ENCODE data around the gene SRMS.
"Not testable (repeated sequence)": the region's sequence is repeated elsewhere in the genome, so short reads cannot be mapped to it uniquely, and the experiment has no call there.

Gene SRMS

DNA sequence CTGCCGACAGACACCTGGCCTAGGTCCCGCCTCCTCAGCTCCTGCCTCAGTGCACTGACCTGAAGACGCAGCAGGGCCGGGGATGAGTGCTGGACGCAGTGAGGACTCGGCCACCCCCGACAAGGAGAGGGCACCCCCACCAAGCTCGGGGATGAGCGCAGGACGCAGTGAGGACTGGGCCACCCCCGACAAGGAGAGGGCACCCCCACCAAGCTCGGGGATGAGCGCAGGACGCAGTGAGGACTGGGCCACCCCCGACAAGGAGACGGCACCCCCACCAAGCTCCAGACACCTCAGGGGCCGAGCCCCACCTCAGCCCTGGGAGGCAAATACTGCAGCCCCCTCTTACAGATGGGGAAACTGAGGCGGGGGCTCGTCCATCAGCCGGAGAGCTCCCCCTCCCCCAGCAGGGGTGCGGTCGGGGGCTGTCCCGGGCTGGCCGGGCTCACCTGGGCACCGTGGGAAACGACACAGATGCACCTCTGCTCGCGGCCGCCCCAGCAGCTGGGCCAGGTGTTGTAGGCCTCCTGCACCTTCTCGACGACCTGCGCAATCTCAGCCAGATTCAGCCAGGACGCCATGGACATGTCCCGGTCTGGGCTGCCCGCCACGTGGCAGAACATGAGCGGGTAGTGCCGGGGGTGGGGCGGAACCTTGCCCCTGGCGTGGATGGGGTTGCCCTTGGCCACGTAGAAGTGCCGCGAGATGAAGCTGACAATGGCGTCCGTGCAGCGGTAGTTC, 19.0 kb upstream of the SRMS start:
- in situ Hi-C loops (cut with MboI; ENCODE audit: low sequenced_read_pairs) = no loop called here

DNA sequence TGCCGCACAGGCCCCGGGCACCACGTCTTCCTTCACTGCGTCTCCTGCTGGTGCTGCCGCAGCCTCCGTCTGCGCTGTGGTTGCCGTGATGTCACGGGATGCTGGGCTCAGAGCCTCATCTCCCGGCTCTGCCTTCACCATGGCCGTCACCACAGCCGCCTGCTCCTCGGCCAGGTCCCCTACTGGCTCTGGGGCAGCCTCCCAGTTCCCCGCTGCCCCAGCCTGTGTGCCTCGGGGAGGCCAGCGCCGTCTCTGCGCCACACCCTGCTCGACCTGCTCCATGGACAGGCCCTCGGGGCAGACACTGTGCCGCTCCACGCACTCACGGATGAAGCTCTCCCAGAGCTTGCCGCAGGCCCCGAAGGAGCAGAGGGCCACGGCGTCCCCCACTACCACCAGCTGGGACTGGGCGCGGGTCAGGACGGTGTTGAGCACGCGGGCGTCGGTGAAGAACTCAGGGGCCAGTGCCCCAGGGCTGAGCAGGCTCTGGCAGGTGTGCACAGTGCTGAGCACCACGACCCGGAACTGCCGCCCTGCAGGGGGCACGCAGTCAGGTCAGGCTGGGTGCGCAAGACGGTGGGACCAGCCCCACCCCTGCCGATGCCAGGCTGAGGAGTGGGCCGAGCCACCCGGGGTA, 18.3 kb upstream of the SRMS start:
- in situ Hi-C loops (cut with MboI; ENCODE audit: low sequenced_read_pairs) = no loop called here

DNA sequence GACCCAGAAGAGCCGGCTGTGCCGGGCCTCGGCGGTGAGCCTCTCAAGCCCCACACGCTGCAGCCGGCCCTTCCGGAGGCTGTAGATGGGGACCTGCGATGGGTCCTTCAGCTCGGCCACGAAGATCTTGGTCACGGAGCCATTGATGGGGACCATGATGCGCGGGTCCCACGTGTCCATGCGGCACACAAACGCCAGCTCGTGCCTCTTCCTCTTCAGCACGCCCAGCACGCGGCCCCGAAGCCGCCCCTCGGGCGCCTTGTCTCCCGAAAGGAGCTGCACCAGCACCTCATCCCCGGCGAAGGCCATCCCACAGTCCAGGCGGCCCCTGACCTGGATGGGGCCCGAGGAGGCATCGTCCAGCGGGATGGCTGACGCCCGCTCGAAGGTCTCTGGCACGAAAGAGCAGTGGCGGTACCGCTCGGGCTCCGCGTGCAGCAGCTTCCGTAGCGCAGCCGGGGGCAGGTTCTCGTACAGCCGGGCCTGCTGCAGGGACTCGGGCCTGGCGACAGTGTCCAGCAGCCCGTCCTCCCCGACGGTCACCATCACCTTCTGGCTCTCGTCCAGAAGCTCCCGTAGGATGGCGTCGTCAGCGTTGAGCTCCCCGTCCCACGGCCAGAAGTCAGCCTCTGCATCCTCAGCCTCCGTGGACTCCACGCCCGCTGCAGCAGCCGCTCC, 17.6 kb upstream of the SRMS start:
- in situ Hi-C loops (cut with MboI; ENCODE audit: low sequenced_read_pairs) = no loop called here

DNA sequence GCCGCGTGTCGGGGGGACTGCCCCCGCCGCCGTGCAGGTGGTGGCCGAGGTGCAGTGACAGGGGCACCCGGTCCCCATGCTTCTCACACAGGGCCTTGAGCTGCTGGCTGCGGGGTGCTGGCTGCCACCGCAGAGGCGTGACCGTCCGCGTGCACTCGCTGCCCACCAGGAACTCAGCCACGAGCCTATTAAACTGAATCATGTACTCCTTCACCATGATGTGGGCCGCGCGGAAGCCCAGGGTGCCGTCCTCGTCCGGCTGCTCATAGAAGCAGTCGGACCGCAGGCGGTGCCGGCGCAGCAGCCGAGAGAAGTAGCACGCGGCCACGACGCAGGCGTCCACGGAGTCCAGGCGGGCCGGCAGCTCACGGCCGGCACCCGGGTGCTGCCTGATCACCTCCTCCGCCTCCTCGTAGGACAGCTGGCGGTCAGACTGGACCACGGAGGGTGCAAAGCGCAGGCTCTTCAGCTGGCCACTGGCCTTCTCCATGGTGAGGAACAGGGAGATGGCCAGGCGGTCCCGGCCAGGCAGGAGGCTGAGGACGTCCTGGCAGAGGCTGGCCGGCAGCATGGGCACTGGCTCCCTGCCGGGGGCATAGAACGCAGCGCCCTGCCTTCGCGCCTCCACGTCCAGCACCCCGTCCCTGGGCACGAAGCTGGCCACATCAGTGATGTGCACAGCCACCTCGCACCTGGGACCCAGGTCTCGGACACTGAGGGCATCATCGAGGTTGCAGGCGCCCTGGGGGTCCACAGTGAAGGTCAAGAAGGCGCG, 16.7 kb upstream of the SRMS start:
- in situ Hi-C loops (cut with MboI; ENCODE audit: low sequenced_read_pairs) = no loop called here

DNA sequence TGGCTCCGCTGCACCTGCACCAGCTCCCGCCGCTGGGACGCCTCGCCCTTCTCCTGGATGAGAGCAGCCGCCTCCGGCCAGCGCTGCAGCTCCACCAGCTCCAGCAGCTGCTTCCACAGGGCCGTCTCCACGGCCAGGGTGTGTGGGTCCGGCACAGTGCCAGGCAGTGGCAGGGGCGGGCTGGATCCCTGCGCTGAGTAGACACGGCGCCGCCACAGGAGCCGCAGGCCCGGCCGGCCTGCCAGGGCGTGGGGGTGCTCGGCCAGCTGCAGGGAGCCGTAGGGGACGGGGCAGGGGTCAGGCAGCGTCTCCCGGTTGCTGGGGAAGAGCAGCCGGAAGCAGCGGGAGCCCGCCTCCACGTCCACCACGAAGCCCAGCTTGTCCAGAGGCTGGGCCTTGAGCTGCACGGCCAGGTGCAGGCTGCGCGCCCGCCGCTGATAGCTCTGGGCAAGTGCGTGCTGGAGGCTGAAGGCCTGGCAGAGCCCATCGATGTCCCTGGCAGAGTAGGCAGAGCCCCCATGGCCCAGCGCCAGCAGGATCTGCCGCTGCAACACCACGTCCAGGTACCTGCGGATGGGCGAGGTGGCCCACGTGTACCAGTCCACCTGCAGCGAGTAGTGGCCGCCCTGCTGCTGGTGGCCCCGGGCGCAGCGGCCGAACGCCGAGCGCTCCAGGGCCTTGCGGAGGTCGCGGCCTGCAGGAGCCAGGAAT, 15.8 kb upstream of the SRMS start:
- in situ Hi-C loops (cut with MboI; ENCODE audit: low sequenced_read_pairs) = no loop called here

DNA sequence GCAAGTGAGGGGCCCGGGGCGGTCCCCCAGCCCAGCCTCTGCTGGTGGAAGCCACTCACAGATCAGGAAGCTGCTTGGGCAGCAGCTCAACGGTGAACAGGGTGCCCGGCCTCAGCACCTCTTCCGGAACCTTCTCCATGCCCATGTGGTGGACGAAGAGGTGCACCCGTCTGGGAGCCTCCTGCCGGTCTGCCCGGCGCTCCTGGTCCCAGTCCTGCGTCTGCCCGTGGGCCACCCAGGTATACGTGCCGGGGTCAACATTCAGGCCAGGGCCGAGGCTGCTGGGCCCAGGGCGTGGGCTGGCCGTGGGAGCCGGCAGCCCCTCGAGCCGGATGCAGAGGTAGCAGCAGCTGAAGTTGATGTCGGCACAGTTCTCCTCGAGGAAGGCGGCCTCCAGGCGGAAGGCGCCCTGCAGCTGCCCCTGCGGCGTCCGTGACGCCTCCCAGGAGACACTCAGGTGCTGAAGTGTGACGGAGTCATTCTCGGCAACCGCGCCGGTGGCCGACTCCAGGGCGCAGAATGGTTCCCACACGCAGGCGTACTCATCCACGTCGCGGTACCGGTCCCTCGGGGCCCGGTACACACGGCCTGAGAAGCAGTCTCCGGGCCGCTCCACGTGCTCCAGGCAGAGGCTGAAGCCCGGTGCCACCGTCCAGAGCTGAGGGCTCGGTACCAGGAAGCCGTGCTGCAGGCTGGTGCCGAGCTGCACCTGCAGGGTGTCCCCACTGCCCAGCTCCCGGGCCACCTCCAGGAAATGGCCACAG, 15.1 kb upstream of the SRMS start:
- in situ Hi-C loops (cut with MboI; ENCODE audit: low sequenced_read_pairs) = no loop called here

DNA sequence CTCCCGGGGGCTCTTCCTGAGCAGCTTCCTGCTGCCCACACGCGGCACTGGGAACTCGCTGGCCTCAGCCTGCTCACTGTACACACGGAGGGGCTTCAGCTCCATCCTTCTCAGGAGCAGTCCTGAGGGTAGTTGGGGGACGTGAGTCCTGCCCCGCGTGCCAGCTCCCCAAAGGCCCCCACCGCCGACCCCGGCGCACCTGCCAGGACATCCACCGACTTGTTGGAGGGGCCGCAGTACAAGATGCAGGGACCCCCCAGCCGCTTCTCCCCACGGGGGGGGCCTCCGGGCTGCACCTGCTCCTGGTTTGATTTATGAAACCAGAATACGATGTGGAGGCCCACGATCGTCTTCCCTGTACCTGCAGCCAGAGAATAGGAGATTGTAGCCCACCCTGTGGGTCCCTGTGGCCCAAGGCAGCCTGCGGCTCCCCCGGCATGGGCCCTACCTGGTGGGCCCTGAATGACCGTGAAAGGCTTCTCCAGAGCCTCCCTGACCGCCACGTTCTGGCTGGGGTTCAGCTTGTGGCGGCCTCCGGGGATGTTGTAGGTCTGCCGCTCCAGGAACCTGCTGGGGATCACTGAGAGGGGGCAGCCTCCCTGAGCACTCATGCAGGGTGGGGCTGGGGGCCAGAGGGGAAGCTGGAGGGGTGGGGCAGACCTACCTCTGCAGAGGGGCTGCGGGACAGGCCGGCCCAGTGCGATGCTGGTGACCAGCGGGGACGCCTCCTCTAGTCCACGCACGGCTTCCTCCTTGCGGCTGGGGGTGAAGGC, 14.3 kb upstream of the SRMS start:
- in situ Hi-C loops (cut with MboI; ENCODE audit: low sequenced_read_pairs) = no loop called here

DNA sequence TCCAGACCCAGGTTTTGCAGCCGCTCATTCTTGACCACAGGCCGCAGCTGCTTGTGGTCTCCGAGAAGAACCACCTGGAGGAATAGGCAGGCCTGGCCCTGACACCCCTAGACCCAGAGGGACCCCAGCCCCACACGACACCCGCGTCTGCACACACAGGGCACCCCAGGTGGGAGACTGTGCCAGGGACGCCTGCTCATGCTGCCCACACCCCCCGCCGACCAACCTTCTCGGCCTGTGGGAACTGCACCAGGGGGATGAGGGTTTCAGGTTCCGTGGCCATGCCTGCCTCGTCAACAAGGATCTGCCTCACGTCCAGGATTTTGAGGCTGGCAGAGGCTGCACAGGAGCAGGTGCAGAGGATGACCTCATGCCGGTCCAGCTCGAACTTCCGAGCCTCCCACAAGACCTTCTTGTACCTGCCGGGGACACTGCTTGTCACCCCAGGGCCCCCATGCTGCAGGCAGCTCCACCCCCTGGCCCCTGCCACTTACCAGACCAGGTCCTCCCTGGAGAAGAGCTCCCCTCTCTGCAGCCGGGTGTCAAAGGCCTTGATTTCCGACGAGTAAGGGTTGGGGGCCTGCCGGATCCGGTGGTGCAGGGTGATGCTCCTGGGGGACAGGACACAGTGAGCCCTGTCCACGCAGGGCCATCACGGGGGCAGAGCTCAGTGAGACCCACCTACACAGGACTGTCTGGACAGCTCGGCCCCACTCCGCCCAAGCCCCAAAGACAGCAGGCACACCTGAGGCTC, 13.5 kb upstream of the SRMS start:
- in situ Hi-C loops (cut with MboI; ENCODE audit: low sequenced_read_pairs) = no loop called here

DNA sequence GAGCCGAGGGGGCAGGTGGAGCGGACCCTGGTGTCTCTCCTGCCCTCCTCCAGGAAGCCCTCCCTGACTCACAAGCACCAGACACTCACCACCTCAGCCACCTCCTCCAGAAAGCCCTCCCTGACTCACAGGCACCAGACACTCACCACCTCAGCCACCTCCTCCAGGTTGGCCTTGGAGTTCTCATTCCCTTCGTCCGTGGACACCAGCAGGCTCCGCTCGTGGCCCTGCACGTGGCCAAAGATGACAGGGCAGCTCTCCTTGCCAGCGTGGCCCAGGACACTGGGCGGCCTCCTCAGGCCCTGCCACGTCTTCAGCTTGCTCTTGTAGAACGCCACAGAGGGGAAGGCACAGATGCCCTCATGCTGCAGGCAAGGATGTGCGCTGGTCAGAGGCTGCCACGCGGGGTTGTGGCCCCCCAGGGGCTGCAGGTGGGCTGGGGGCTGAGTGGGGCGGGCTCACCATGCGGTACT, 12.8 kb upstream of the SRMS start:
- in situ Hi-C loops (cut with MboI; ENCODE audit: low sequenced_read_pairs) = no loop called here

DNA sequence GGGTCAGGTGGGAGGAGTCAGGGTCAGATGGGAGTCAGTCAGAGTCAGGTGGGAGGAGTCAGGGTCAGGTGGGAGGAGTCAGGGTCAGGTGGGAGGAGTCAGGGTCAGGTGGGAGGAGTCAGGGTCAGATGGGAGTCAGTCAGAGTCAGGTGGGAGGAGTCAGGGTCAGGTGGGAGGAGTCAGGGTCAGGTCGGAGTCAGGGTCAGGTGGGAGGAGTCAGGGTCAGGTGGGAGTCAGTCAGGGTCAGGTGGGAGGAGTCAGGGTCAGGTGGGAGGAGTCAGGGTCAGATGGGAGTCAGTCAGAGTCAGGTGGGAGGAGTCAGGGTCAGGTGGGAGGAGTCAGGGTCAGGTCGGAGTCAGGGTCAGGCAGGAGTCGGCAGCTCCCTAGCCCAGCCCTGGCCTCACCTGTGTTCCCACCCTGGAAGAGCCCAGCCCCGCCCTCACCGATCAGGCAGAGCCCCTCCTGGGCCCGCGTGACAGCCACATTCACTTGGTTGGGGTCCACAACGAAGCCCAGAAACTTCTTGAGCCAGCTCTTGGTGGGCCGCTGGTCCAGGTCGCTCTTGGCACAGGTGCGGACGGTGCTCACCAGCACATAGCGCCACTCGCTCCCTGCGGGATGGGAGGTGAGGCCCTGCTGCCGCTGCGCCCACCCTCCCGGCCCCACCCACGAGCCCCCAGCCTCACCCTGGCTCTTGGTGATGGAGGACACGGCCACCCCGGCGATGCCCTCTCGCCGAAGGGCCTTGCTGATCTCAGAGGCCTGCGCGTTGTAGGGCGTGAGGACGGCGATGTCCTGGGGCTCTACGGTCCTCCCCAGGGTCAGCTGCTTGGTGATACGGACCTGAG, 12.2 kb upstream of the SRMS start:
- in situ Hi-C loops (cut with MboI; ENCODE audit: low sequenced_read_pairs) = not testable (repeated sequence)

DNA sequence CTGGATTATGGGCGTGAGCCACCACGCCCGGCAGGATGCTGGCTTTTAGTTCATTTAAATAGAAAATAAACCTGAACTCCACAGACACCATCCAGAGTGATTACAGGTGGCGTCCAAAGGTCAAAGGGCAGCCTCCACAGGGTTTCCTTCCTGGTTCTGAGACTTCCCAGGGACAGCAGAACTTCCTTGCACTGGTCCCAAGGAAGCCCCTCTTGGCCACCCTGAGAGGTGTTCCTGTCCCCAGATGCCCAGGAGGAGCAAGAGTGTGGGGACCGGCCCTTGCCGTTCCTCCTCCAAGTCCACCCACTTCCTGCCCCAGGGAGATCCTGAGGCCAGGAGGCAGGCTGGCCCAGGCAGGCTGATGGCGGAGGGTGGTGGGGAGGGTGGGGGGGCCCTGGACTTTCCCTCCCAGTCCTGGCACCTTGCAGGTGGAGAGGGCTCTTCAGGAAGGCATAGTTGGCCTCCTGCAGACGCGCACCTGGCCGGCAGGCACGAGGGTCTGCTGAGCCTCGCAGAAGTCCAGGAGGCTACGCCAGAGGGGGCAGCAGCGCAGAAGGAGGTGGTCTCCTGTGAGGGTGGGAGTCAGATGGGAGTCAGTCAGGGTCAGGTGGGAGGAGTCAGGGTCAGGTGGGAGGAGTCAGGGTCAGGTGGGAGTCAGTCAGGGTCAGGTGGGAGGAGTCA, 11.4 kb upstream of the SRMS start:
- in situ Hi-C loops (cut with MboI; ENCODE audit: low sequenced_read_pairs) = no loop called here

DNA sequence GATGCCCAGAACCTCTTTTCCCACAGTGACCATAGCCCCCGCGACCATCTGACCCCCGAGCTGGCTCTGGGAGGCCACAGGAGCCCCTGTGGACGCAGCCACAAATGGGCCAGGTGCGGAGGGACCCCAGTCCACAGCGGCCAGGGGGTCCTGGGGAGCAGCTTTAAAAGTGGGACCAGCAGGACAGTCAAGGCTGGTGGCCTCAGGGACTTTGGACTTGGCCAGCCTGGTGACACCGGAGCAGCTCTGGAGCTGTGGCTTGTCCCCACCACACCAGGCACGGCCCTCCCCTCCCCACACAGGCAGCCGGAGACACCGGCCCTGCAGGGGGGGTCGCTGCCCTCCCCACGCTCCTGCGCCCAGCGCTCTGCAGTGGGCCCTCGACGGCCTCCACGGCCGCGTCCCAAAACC, 9.9 kb upstream of the SRMS start:
- in situ Hi-C loops (cut with MboI; ENCODE audit: low sequenced_read_pairs) = no loop called here

DNA sequence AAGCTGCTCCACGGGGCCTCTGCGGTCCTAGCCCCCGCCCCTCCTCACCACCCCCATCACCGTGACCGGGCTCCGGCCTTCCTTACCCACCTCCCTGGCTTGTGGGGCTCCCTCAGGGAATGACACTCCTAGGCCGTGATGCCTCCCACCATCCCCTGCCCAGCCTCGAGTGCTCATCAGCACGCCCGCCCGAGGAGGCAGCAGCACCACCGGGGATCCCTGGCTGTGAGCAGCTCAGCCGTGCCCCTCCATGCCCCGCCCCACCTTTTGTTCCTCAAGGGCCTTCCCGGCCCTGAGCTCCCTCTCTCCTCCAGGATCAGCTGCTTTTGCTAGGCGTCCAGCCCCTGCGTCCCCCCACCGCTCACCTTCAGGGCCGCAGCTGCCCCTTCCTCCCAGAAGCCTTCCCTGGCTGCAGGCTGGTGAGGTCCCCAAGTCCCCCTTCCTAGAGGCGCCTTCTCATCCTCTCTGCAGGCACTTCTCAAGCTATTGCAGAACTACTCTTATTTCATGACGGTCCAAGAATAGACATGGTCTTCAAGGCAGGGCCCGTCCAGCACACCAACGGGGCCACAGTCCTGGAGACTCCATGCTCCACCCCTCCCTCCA, 9.4 kb upstream of the SRMS start:
- in situ Hi-C loops (cut with MboI; ENCODE audit: low sequenced_read_pairs) = no loop called here

DNA sequence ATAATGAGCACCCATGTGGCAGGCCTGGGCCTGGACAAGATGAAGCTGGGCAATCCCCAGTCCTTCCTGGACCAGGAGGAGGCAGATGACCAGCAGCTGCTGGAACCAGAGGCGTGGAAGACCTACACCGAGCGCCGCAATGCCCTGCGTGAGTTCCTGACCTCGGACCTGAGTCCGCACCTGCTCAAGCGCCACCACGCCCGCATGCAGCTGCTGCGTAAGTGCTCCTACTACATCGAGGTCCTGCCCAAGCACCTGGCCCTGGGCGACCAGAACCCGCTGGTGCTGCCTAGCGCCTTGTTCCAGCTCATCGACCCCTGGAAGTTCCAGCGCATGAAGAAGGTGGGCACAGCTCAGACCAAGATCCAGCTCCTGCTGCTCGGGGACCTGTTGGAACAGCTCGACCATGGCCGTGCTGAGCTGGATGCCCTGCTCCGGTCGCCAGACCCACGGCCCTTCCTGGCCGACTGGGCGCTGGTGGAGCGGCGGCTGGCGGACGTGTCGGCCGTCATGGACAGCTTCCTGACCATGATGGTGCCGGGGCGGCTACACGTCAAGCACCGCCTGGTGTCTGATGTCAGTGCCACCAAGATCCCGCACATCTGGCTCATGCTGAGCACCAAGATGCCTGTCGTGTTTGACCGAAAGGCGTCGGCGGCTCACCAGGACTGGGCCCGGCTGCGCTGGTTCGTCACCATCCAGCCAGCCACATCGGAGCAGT, 8.3 kb upstream of the SRMS start:
- in situ Hi-C loops (cut with MboI; ENCODE audit: low sequenced_read_pairs) = no loop called here

DNA sequence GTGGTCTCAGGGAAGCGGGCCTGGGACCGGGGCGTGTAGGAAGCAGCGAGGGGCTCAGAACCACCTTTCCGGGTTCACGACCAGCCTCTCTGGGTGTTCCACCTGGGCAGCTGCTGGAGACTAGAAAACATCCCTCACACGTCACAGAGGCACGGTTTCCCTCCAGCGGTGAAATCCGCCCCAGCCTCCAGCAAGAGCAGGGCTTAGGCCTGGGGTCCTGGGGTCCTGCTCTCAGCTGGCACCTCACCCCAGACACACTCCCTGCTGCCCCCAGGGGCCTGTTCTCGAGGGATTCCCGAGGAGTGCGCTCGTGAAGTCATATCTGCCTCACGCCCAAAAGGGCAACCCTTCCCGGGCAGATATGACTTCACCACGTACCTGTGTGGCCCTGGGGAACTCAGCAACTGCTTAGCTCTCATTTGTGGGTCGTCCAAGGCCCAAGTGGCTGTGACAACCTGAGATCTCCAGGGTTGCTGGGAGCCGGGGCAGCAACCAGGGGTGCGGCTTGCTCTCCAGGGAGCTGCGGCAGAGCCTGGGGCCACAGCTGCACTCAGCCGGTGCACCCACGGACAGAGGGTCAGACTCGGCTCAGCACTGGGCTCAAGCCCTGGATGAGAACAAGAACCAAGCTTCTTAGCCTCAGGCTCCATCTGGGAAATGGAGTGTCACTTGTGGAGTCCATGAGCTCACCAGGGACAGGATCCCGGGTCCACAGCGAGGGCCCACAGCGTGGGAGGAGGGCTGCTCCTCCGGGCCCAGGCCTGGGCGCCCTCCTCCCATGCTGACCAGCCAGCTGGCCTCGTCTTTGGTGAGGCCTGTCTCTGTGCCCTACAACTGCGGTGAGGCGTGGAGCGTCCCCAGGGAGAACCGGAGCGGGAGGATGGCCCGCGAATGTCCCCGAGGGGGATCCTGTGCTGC, 7.1 kb upstream of the SRMS start:
- in situ Hi-C loops (cut with MboI; ENCODE audit: low sequenced_read_pairs) = no loop called here

Data from HL-60/S4 treated with retinoic acid at 250 ng/mL for 4 days and 3 days (cell line).